ENCODE data around the gene ACSM3. TPM values are rescaled to one million over a fixed set of nuclear protein-coding genes. Genes with fewer than 3 reads are reported as not detected.

The ACSM3 gene
- total RNA-seq, 1 donor from 2014 or later = 0.94 TPM

DNA sequence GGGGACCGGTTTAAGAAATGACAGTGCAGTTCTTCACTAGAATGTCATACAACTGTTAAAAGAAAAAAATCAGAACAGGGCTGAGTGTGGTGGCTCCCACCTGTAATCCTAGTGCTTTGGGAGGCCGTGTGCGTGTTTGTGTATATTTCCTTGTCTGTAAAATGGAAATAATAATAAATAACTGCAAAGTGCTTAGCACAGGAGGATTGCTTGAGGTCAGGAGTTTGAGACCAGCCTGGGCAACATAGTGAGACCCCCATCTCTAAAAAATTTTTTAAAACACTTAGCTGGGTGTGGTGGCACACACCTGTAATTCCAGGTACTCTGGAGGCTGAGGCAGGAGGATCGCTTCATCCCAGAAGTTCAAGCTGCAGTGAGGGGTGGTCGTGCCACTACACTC lies 2.5 kb downstream of the ACSM3 start:
- peaks cover 10% of the 10 kb centered on the region for H3K4me1 Mint-ChIP-seq (ENCODE audit: unreplicated experiment)
- TF ChIP-seq, protein P1, sequence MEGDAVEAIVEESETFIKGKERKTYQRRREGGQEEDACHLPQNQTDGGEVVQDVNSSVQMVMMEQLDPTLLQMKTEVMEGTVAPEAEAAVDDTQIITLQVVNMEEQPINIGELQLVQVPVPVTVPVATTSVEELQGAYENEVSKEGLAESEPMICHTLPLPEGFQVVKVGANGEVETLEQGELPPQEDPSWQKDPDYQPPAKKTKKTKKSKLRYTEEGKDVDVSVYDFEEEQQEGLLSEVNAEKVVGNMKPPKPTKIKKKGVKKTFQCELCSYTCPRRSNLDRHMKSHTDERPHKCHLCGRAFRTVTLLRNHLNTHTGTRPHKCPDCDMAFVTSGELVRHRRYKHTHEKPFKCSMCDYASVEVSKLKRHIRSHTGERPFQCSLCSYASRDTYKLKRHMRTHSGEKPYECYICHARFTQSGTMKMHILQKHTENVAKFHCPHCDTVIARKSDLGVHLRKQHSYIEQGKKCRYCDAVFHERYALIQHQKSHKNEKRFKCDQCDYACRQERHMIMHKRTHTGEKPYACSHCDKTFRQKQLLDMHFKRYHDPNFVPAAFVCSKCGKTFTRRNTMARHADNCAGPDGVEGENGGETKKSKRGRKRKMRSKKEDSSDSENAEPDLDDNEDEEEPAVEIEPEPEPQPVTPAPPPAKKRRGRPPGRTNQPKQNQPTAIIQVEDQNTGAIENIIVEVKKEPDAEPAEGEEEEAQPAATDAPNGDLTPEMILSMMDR (IDR thresholded peaks at IDR 0.05) = no peak
- H3K36me3 Mint-ChIP-seq (ENCODE audit: unreplicated experiment) = no peaks in the 10 kb centered on the region
- H3K27me3 Mint-ChIP-seq (ENCODE audit: unreplicated experiment) = peaks cover 35% of the 10 kb centered on the region
- no peak overlapping the region for H3K4me3 Mint-ChIP-seq (ENCODE audit: unreplicated experiment)
- no peak overlapping the region for H3K27ac Mint-ChIP-seq (ENCODE audit: unreplicated experiment)
- peaks cover 7% of the 10 kb centered on the region for H3K9me3 Mint-ChIP-seq (ENCODE audit: unreplicated experiment)
- DNase-seq (ENCODE audit: extremely low spot score, unreplicated experiment) = no peak

DNA sequence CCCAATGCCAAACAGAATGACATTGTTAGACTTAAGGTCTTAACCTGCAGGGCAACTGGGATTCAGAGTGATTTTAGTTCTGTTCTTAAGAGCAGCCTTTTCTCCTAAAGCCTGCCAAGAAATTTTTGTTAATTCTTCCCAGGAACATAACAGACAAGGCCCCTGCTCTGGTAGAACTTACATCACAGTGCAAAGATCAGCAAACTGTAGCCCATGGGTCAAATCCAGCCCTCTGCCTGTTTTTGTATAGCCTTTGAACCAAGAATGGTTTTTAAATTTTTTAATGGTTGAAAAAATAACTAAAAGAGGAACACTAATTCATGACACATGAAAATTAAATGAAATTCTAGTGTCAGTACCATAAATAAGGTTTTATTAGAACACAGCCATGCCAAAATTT lies 3.8 kb downstream of the ACSM3 start:
- H3K4me3 Mint-ChIP-seq (ENCODE audit: unreplicated experiment) = no peak overlapping the region
- no peaks in the 10 kb centered on the region for H3K36me3 Mint-ChIP-seq (ENCODE audit: unreplicated experiment)
- no peak overlapping the region for H3K27ac Mint-ChIP-seq (ENCODE audit: unreplicated experiment)
- H3K9me3 Mint-ChIP-seq (ENCODE audit: unreplicated experiment) = peaks cover 2% of the 10 kb centered on the region
- H3K4me1 Mint-ChIP-seq (ENCODE audit: unreplicated experiment) = peaks cover 10% of the 10 kb centered on the region
- peaks cover 31% of the 10 kb centered on the region for H3K27me3 Mint-ChIP-seq (ENCODE audit: unreplicated experiment)
- TF ChIP-seq, protein P1 (IDR thresholded peaks at IDR 0.05) = no peak
- no peak for DNase-seq (ENCODE audit: extremely low spot score, unreplicated experiment)

DNA sequence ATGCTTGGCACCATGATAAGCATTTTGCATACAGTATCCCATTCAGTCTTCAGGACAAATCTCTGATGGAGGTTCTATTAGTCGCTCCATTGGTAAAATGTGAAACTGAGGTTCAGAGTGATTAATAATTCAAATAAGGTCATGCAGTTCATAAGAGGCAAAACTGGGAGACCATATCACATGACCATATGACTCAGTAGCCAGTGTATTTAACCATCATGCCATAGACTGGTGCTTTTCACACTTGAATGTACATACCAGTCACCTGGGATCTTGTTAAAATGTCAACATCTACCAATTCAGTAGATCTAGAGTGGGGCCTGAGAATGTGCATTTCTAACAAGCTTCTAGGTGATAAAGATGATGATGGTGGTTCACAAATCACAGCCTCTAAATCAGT lies 4.3 kb downstream of the ACSM3 start:
- H3K27ac Mint-ChIP-seq (ENCODE audit: unreplicated experiment) = no peak overlapping the region
- H3K36me3 Mint-ChIP-seq (ENCODE audit: unreplicated experiment) = no peaks in the 10 kb centered on the region
- H3K4me1 Mint-ChIP-seq (ENCODE audit: unreplicated experiment) = peaks cover 8% of the 10 kb centered on the region
- H3K27me3 Mint-ChIP-seq (ENCODE audit: unreplicated experiment) = peaks cover 34% of the 10 kb centered on the region
- TF ChIP-seq, protein P1 (IDR thresholded peaks at IDR 0.05) = no peak
- H3K9me3 Mint-ChIP-seq (ENCODE audit: unreplicated experiment) = no peaks in the 10 kb centered on the region
- H3K4me3 Mint-ChIP-seq (ENCODE audit: unreplicated experiment) = no peak overlapping the region
- DNase-seq (ENCODE audit: extremely low spot score, unreplicated experiment) = no peak

DNA sequence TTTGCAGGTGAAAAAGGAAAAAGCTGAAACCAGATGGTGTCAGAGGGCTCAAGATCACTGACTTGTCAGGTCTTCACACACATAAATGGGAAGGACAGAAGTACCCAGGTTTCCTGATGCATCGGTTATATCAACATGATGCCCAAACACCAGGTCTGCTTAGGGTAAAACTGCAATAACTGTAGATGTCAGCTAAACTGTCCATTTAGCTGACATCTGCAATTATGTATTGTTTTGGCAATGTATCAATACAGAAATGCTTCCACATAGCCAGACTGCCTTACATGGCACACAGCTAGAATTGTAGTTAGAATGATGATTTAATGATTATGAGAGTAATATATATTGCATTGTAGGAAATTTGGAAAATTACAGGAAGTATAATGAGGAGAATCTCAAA lies 5.0 kb downstream of the ACSM3 start:
- Mint-ChIP-seq H3K4me1 (ENCODE audit: unreplicated experiment) (peaks cover 2% of the 10 kb centered on the region), H3K4me3 (ENCODE audit: unreplicated experiment) (no peak overlapping the region), H3K27ac (ENCODE audit: unreplicated experiment) (no peak overlapping the region), H3K27me3 (ENCODE audit: unreplicated experiment) (peaks cover 41% of the 10 kb centered on the region), H3K9me3 (ENCODE audit: unreplicated experiment) (no peaks in the 10 kb centered on the region), H3K36me3 (ENCODE audit: unreplicated experiment) (no peaks in the 10 kb centered on the region)
- TF ChIP-seq, protein P1 (IDR thresholded peaks at IDR 0.05) = no peak
- DNase-seq (ENCODE audit: extremely low spot score, unreplicated experiment) = no peak

DNA sequence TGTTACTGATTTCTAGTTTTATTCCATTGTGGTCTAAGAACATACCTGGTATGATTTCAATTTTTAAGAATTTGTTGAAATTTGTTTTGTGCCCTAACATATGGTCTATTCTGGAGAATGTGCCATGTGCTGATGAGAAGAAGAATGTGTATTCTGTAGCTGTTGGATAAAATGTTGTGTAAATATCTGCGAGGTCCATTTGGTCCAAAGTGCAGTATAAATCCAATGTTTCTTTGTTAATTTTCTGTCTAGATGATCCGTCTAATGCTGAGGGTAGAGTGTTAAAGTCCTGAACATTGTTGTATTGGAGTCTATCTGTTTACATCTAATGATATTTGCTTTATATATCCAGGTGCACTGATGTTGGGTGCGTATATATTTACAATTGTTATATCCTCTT lies 9.9 kb downstream of the ACSM3 start:
- Mint-ChIP-seq H3K4me3 (ENCODE audit: unreplicated experiment) (no peak overlapping the region), H3K27me3 (ENCODE audit: unreplicated experiment) (peaks cover 24% of the 10 kb centered on the region), H3K9me3 (ENCODE audit: unreplicated experiment) (no peaks in the 10 kb centered on the region), H3K4me1 (ENCODE audit: unreplicated experiment) (no peaks in the 10 kb centered on the region), H3K36me3 (ENCODE audit: unreplicated experiment) (no peaks in the 10 kb centered on the region), H3K27ac (ENCODE audit: unreplicated experiment) (no peak overlapping the region)
- TF ChIP-seq, protein P1 (IDR thresholded peaks at IDR 0.05) = no peak
- no peak for DNase-seq (ENCODE audit: extremely low spot score, unreplicated experiment)

Measured in osteocyte (in vitro differentiated cells).